ENCODE results near the gene RAMAC.
"Not testable (repeated sequence)": the region's sequence is repeated elsewhere in the genome, so short reads cannot be mapped to it uniquely, and the experiment has no call there.

The RAMAC gene

DNA sequence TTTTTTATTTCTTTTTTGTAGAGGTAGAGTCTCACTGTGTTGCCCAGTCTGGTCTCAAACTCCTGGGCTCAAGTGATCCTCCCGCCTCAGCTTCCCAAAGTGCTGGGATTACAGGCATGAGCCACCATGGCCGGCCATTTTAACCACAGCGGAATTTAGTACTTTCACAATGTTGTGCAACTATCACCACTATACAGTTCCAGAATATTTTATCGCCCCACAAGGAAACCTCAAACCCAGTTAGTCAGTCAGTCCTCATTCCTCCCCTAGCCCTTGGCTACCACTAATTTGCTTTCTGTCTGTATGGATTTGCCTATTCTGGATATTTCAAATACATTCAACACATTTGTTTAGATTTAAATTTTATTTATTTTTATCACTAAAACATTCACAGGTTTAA lies 17.9 kb upstream of the RAMAC start:
- DNase-seq (ENCODE audit: low read depth): no peak

DNA sequence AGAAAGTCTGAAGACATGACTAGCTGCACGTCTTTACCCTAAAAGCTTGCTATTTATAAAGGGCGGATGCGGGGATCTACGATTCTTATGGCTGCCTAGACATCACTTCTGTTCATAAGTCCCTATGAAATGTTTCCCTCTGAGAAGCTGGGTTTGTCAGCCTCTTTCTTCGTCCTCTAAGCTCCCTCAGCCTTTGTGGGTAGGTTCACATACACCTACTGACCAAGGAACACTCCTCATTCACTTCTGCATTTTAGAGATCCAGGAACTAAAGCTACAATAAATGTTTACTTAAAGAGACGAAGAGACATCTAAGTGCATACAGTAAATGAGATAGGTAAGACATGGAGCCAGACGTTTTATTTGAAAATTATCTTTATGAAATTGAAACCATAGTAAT lies 16.7 kb upstream of the RAMAC start:
- no peak for DNase-seq (ENCODE audit: low read depth)

DNA sequence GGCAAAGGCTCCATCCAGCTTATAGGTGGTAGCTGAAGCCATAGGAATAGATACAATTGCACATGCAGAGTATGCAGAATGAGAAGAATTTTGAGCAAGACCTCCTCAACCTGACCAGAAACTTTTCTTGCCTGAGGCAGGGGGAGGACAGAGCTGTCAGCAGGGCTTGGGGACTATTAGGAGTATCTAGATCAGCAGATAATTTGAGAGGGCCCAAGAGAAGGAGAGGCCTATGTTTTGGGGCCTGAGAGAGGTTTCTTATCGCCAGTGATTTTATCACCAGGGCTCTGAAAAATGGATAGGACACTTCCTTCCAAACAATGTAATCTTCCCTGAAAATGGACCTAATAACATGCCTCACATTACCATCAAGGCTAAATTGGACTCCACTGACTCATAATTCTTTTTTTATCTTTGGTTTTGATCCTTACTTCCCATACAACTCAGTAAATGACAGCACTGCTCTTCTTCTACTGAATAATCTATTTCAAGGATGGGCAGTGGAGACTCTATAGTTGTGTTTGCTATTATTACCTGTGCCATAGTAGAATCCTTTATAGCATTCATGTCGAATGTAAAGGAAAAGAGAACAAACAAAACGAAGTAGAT lies 15.8 kb upstream of the RAMAC start:
- no peak for DNase-seq (ENCODE audit: low read depth)

DNA sequence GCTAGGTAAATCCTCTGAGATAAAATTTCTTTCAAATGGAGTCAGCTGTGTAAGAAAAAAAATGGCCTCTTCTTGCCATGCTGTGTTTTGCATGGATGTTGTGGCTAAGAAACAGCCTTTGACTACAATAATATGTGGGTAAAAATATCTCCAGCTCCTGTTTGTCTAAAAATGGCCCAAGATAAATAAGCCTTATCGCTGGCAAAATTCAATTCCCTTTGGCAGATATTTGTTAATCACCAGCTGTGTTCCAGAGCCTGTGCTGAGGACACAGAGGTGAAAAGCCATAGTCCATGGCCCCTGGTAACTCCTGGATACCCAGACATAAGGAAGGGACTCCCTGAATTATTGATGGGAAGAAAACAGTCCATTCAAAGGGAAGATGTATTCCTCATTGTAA lies 15.3 kb upstream of the RAMAC start:
- no peak for DNase-seq (ENCODE audit: low read depth)

DNA sequence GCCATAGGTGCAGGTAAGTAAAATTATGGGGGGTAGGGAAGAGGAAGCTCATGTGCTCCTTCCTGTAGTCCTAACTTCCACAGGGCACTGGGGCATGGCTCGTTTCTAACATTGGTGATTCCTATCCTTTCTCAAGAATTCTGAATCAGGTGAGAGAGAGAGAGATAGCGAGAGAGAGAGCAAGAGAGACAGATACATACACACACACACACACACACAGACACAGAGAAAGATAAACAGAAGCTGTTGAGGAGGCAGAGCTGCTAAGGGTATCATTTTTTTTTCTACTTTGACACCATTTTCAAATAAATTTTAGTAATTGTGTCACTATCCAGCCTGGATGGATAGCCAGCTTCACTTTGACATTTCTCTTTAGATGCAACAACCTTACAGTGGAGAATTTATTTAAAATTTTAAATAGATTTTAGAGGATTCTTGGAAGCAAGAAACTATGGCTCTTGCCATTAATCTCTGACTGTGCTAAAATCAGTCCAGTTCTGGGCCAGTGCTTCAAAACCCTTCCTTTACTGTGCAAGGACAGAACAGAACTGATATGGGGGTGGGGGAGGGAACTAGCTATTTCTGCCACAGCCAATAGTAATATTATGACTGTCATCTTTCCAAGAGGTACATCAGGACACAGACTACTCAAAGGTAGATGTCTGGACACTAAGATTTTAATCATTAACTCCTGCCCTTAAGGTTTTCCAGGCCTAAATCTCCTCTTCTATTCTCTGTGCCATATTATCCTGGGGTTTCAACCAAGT lies 14.6 kb upstream of the RAMAC start:
- DNase-seq (ENCODE audit: low read depth): no peak

DNA sequence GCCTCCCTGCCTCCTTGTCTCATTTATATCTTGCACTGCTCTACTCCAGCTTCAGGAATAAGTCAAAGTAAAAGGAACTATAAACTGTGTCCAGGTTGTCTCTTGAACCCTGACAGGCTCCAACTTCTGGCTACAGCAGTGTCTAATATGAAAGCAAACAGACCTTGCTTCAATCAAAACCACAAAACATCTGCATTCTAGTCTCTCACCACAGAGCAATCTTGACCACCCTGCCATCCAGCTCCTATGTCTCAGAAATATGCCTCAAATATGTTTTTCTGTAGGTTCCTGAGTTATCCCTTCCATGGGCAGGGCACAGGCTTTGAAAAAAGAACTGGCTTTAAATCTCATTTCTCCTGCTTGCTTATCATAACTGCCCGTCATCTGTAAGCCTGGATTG lies 13.0 kb upstream of the RAMAC start:
- DNase-seq (ENCODE audit: low read depth): no peak

DNA sequence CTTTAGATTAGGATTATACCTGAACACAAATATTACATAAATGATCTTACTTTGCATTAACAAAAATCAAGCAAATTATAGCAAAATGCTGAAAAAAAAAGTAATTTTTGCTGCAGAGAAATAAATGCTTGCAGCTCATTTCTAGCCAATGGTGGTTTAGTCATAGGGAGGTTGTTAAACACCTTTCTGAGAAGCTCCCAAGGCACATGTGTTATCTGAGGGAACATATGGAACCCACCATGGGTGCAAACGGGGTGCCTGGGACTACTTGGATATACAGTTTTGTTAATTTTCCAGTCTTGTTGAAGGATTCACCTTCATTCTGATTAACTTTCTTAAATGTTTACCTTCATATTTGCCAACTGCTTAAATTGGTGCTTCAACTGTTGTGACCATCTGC lies 8.9 kb upstream of the RAMAC start:
- no peak for DNase-seq (ENCODE audit: low read depth)

DNA sequence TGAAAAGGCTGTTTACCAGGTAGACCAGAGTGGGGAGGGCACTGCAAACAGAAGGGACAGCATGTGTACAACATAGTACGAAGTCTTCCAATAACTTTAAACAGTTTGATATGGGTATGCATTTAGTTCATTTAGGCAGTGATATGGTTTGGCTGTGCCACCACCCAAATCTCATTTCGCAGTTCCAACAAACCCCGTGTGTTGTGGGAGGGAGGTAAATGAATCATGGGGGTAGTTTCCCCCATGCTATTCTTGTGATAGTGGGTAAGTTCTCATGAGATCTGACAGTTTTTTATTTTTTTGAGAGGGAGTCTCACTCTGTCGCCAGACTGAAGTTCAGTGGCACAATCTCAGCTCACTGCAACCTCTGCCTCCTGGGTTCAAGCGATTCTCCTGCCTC lies 7.6 kb upstream of the RAMAC start:
- DNase-seq (ENCODE audit: low read depth): no peak

DNA sequence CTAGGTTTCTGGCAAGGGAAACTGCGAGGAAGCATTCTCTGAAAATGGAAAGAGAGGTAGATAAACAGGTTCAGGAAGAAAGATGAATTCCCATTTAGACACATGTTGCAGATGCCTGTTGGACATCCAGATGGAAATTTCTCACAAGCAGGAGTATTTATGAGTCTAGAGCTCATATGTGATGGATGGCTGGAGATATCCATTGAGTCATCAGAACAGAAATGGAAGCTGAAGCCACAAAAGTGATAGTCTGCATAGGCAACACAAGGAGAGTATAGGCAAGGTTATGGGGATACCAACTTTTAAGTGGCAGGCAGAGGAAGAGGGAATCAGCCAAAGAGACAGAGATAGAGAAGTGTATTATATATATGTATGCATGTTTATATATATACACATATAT lies 6.3 kb upstream of the RAMAC start:
- no peak for DNase-seq (ENCODE audit: low read depth)

DNA sequence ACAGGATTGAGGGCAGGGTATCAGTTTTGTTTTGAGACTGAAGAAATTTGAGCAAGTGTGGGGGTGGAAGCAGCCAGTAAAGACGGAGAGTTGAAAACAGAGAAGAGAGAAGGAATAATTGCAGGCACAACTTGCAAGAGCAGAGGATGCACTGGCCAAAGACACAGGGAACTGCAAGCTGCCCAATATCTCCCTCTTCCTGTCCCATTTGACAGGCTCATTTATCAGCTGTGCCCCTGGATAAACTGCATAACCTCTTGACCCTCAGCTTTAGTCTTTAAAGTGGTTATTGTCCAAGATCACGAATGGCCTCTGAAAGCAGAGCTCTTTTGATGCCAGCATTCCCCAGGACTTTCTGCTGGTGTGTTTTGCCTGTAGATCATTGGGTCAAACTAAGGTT lies 5.0 kb upstream of the RAMAC start:
- no peak for DNase-seq (ENCODE audit: low read depth)

DNA sequence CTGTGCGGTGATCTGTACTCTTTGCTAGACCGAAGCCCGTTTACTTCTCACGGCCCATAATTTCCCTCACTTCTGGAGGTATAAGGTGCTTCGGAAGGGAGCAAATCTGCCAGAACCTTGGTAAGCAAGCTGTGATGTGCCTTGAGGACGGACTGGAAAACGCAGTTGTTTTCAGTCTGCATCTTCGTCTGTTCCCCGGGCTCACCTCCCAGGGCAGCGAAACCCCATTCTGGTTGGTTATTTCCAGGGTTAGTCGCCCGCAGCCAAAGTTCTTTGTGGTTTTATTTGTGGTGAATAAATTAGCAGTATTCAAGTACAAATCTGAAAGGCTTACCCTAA lies 401 bp downstream of the RAMAC start:
- DNase-seq (ENCODE audit: low read depth): peak; percentile 6

DNA sequence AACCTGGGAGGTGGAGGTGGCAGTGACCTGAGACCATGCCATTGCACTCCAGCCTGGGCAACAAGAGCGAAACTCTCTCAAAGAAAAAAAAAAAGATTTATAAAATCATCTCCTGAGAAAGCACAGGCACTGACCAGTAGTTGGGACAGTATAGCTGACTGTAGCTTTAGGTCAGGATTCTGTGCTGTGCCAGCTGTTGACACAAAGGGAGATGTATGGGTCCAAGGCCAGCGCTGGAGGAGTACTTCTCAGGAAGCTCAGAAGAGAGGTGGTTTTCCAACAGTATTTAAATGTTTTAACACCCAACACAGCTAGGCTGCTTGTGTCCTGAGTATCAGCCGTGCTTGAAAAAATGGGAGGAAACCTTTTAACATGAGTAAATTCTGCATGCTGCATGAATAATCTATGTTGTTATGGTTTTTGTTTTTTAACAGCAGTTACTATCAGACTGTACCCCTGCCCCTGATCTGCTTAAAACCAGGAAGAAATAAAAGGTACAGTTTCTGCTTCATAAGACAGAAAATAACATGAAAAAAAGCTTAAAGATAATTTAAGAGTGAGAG lies 6.5 kb downstream of the RAMAC start:
- DNase-seq (ENCODE audit: low read depth): no peak

DNA sequence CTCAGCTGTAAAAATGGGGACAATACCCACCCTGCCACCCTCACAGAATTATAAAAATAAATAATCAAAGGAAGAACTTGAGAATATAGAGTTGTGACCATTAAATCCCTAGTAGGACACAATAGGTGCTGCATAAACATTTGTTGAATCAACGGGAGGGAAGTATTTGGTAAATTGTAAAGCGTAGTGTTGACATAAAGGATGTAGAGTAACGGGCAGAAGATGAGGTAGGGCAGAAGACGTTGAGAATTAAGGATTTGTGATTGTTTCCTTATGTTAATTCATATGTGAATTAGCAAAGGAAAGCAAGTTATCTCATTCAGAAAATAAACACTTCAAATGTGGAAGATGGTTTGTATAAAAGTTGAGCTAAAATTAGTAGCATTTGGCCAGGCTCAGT lies 7.1 kb downstream of the RAMAC start:
- DNase-seq (ENCODE audit: low read depth): no peak

DNA sequence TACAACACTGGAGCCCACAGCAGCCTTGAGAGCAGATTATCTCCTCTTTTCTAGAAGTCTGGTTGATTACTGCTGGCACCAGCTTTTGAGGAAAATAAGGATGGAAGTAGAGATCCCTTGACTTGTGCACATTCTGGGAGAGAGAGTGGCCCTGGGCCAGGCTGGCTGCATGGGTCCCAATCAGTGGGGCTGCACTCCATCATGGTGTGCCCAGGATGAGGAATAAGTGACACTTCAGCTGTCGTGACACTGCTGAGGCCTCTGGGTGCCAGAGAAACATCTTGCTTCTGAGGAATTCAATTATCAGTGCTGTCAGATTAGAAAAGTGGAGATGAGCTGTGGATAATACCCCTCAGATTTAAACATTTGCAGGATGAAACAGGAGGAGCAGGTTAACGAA lies 9.1 kb downstream of the RAMAC start:
- DNase-seq (ENCODE audit: low read depth): no peak

DNA sequence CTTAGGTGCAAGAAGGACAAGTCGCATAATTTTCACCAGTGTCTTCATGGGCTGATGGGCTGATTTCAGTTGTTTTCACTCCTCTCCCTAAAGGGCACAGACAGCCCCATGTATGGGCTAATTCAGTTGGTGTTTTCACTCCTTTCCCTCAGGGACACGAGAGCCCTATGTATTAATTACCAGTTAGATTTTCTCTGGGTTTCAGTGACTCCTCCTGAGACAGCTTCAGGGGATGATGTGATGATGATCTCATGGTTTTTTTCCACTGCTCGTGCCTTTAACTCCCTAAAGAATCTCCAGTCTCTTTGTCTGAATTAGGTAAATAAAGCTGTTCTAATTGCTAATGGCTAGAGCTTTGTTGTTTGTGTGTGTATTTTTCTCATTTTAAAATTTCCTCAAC lies 9.9 kb downstream of the RAMAC start:
- no peak for DNase-seq (ENCODE audit: low read depth)

DNA sequence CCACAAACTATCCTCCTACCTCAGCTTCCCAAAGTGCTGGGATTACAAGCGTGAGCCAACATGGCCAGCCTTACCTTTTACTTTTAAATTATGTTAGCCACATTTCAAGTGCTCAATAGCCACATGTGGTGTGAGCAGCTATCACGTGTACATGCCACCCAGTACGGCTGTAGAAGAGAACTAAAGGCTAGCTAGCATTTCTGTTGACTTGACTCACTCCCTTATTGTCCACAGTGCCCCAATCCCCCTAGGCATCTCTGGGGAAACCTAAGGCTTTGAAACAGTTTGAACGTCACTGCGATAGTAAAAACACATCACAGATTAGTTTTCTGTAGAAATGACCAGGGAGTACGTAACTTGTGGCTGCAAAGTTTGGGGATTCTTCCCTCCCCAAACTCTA lies 13.4 kb downstream of the RAMAC start:
- no peak for DNase-seq (ENCODE audit: low read depth)

DNA sequence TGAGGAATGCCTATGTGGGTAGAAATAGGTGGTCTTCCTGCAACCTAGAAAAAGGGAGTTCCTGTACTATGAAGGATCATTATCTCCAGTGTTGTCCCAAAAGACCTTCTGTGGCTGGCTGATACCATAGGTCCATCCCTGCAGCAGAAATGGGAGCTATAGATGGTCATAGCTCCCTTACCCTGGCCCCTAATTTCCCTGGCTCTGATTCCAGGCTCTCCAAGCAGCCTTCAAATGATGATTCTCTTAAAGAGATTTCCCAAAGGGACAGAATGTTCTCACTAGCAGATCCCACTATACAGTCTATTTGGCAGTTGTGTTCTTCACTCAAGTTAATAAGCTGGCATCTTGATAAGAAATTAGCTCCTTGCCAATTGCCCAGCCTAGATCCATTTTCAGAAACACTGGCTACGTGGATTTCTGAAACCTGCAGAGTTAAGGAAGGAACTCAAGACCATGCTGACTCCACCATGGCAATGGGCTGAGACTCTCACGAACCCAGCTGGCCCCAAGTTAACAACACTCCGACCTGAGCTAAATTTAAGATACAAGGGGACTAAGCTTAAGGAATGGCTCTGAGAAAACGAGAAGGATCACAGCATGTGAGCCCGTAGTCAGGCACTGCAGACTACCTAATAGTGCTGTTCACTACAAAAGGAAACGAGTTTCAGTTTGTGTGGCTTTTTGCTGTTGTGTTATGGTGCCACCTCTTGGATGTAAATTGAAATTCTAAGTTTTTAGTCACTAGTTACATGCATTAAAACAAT lies 14.1 kb downstream of the RAMAC start:
- no peak for DNase-seq (ENCODE audit: low read depth)

DNA sequence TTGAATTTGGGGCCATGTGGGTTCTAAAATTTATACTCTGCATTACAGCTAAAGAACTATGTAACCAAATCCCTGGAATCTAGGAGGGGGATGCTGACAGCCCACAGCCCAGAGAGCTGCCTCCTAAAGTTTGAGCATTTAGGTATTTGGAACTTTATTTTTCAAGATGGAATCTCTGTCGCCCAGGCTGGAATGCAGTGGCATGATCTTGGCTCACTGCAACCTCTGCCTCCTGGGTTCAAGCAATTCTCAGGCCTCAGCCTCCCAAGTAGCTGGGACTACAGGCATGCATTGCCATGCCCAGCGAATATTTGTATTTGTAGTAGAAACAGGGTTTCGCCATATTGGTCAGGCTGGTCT lies 14.6 kb downstream of the RAMAC start:
- DNase-seq (ENCODE audit: low read depth): not testable (repeated sequence)

DNA sequence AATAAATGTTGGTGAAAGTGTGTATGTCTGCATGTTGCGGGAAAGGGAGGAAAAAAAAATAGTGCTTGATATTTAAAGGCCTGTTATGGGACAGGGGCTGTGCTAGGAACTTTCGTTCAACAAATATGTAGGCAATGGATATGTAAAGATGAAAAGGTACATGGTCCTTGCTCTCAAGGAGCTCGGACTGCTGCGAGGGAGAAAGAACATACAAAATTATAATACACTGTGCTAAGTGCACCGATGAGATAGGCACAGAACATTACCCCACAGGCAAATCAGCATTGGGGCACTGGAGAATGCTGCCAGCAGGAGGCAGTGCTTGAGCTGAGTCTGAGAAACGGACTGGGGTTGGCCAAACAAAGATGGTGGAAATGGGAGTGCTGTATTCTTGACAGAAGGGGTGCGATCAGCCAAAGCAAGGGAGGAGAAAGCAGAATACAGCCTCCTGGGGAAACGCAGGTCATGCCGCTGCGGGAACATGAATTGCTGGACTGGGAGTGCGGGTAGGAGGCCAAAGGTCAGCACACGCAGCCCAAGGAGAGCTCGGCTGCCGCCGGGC lies 24.8 kb downstream of the RAMAC start:
- peak; percentile 55 for DNase-seq (ENCODE audit: low read depth)

DNA sequence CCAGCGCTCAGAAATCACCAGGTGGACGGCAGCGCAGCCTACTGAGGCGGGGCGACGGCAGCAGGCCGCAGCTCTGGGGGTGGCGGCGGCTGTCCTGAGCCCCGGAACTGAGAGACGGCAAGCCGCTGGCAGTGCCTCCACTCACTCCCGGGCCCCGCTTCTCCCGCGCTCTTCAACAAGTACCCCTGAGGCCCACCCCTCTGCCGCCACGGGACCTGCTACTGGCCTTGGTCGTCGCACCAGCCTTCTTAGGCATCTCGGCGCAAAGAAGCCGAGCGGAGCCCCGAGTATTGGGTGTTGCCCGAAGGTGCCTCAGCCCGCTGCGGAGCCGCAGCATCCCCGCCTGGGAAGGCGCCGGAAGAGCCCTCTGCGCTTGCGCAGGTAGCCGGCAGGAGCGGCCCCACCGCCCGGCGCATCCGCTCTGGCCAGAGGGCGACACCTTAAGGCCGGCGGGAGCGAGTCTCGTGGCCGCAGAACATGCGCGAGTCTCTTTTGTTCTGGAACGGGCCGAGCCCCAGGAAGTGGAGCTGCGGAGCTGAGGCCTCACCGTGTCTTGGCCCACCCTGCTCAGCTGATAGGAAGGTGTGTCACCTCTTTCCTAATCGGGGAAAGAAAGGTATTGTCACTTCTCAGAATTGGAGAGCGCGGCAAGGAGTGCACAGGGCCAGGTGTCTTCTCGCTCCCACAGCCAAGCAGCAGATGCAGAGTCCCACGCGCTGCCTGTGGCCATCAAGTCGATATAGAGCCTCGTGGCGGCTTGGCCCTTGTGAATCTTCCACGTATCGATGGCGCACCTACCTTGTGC lies 25.5 kb downstream of the RAMAC start, which contains the start of gene C15orf40:
Gene C15orf40 (minus strand): TSS at position 369 of the 805 bp plus-strand sequence. CDS start 32 bp downstream, at position 337.
- peak; percentile 68 for DNase-seq (ENCODE audit: low read depth)

DNA sequence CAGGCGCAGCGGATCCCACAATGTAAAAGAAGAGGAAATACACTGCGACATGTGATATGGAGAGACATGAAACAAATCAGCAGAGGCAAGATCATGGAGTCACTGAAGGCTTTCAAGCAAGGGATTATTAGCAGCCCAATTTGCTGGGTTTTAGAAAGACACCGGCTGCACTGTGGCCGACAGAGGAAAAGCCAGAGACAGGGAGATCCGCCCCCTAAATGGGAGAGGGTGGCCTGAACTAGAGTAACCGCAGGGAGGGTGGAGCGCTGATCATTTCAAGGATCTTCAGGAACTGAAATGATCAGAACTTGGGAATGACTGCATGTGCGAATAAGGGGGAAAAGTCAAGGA lies 26.0 kb downstream of the RAMAC start:
- no peak for DNase-seq (ENCODE audit: low read depth)

DNA sequence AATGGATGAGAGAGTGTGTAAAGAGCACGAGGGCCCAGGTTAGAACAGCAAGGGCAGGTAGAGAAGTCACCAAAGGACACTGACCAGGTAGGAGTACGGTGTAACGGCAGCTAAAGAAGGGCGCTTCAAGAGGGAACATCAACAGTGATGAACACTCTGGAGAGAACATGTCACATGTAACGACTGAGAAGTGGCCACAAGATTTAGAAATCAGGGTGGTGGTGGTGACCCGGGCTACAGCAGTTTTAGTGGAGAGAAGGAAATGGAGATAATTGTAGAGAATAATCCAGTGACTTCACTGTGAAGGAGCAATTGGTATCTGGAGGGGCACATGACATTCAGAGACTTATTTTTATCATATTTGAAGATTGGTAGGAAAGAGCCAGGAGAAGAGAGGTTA lies 26.6 kb downstream of the RAMAC start:
- no peak for DNase-seq (ENCODE audit: low read depth)

Data from T follicular helper cell (primary cell).